ENCODE measurements around the gene UBE2V1. TPM values are rescaled to one million over a fixed set of nuclear protein-coding genes. Genes with fewer than 3 reads are reported as not detected.
"Not testable (repeated sequence)": the region's sequence is repeated elsewhere in the genome, so short reads cannot be mapped to it uniquely, and the experiment has no call there.

UBE2V1 gene
- total RNA-seq (158 and 175 TPM in 2 replicates), polyA plus RNA-seq (69.2 and 70.9 TPM in 2 replicates), polyA minus RNA-seq (47.2 and 47.4 TPM in 2 replicates)
- total RNA-seq (2013), result 56.6 TPM

- H3K79me2 ChIP-seq (ENCODE audit: control insufficient read depth, insufficient read depth, low read length), result peaks cover 78% of the 10 kb centered on the region
- TF ChIP-seq CTCF (IDR thresholded peaks at IDR 0.05) (peak; percentile 51), EZH2 (IDR thresholded peaks at IDR 0.05; ENCODE audit: borderline replicate concordance, insufficient read depth, low read depth, low read length, poor library complexity, severe bottlenecking) (no peak)
- peak within 1 kb of the TSS; percentile 91 for H3K9ac ChIP-seq (ENCODE audit: low read length)
- peak within 1 kb of the TSS; percentile 50 to 97 (median 74) for H3K4me3 ChIP-seq (ENCODE audit: control extremely low read depth in 1 of 5, extremely low read depth in 1 of 5, insufficient read depth in 1 of 5, low read depth in 2 of 5, low read length in 4 of 5)
- Mint-ChIP-seq H3K27ac (peak within 1 kb of the TSS; percentile 90), H3K4me1 (peaks cover 80% of the 10 kb centered on the region), H3K27me3 (no peaks in the 10 kb centered on the region), H3K4me3 (peak within 1 kb of the TSS; percentile 88), H3K9me3 (ENCODE audit: insufficient read depth) (no peaks in the 10 kb centered on the region)
- peak within 1 kb of the TSS; percentile 81 to 91 for H3K27ac ChIP-seq (ENCODE audit: low read length in 2 of 2)
- no peaks in the 10 kb centered on the region for H3K9me3 ChIP-seq (ENCODE audit: control extremely low read depth in 1 of 3, control insufficient read depth in 2 of 3, insufficient read depth in 1 of 3, low read length in 2 of 3)
- H3K27me3 ChIP-seq (replicated peaks in 1 of 4; ENCODE audit: control extremely low read depth in 1 of 4, control insufficient read depth in 3 of 4, insufficient read depth in 4 of 4, low read length in 3 of 4), result no peaks in the 10 kb centered on the region
- H4K20me1 ChIP-seq (ENCODE audit: control insufficient read depth, insufficient read depth, low read length, poor library complexity, severe bottlenecking), result peaks cover 50% of the 10 kb centered on the region
- peaks cover 0 to 10% of the 10 kb centered on the region in 2 experiments for H3K36me3 ChIP-seq (replicated peaks in 1 of 2; ENCODE audit: control extremely low read depth in 1 of 2, control insufficient read depth in 1 of 2, extremely low read depth in 1 of 2, insufficient read depth in 2 of 2, low read length in 1 of 2)
- peaks cover 66 to 71% of the 10 kb centered on the region in 2 donors for H3K4me1 ChIP-seq (ENCODE audit: control insufficient read depth in 2 of 2, insufficient read depth in 2 of 2, low read length in 2 of 2)
- DNase-seq, result peak; percentile 95
- POLR2A ChIA-PET, result interaction anchor here (0.5 to 0.6 kb wide), 2 partner anchors 113 to 618 kb away, joined by 4 to 7 read pairs; no protein-coding TSS in a partner anchor
- H2AFZ ChIP-seq (ENCODE audit: insufficient read depth, low read depth, low read length, poor library complexity, severe bottlenecking), result peak within 1 kb of the TSS; percentile 87
- under 1% methylated on average over 56 of the region's 70 CpGs for WGBS (ENCODE audit: insufficient coverage)
- ATAC-seq (ENCODE audit: low read depth), result peak; percentile 80
- intact Hi-C loops (cut with micrococcal nuclease), result loop anchor here (1.0 to 2.0 kb wide), 6 partner anchors 41 to 1066 kb away; partner anchors contain the start of genes CSE1L, PEDS1, PTPN1 and SPATA2
- H3K4me2 ChIP-seq (replicated peaks; ENCODE audit: low read depth, low read length, poor library complexity, severe bottlenecking), result peak within 1 kb of the TSS; percentile 80
- CTCF ChIA-PET, result interaction anchor here (0.8 to 20.7 kb wide), 6 partner anchors 8 to 57 kb away, joined by 3 to 297 read pairs (median 4); partner anchors contain the start of gene PEDS1
These were observed at the start of gene UBE2V1 for GRCh38 chr20:50112512-50113419. Gene UBE2V1, minus strand, starts transcription at chr20:50113150. Its CDS starts 22 bp downstream, at chr20:50113128.

- H3K27ac ChIP-seq (ENCODE audit: low read length in 2 of 2); H3K9me3 ChIP-seq (ENCODE audit: control extremely low read depth in 1 of 3, control insufficient read depth in 2 of 3, insufficient read depth in 1 of 3, low read length in 2 of 3); ATAC-seq (ENCODE audit: low read depth); H3K79me2 ChIP-seq (ENCODE audit: control insufficient read depth, insufficient read depth, low read length); H4K20me1 ChIP-seq (ENCODE audit: control insufficient read depth, insufficient read depth, low read length, poor library complexity, severe bottlenecking); H3K27me3 ChIP-seq (replicated peaks in 1 of 4; ENCODE audit: control extremely low read depth in 1 of 4, control insufficient read depth in 3 of 4, insufficient read depth in 4 of 4, low read length in 3 of 4); H3K4me2 ChIP-seq (replicated peaks; ENCODE audit: low read depth, low read length, poor library complexity, severe bottlenecking); H3K36me3 ChIP-seq (replicated peaks in 1 of 2; ENCODE audit: control extremely low read depth in 1 of 2, control insufficient read depth in 1 of 2, extremely low read depth in 1 of 2, insufficient read depth in 2 of 2, low read length in 1 of 2); DNase-seq; intact Hi-C loops (cut with micrococcal nuclease); H3K4me3 Mint-ChIP-seq; H2AFZ ChIP-seq (ENCODE audit: insufficient read depth, low read depth, low read length, poor library complexity, severe bottlenecking); POLR2A ChIA-PET; H3K9me3 Mint-ChIP-seq (ENCODE audit: insufficient read depth); H3K27ac Mint-ChIP-seq; H3K27me3 Mint-ChIP-seq; H3K9ac ChIP-seq (ENCODE audit: low read length); H3K4me3 ChIP-seq (ENCODE audit: control extremely low read depth in 1 of 5, extremely low read depth in 1 of 5, insufficient read depth in 1 of 5, low read depth in 2 of 5, low read length in 4 of 5): not testable (repeated sequence)
- CTCF ChIA-PET, result interaction anchor here (1.2 kb wide), 1 partner anchor 182 kb away, joined by 3 read pairs; no protein-coding TSS in a partner anchor
- 96% methylated on average over 5 of the region's 7 CpGs for WGBS (ENCODE audit: insufficient coverage)
- H3K4me1 ChIP-seq (ENCODE audit: control insufficient read depth in 2 of 2, insufficient read depth in 2 of 2, low read length in 2 of 2), result peaks cover 9 to 10% of the 10 kb centered on the region in 2 donors
- H3K4me1 Mint-ChIP-seq, result peaks cover 10% of the 10 kb centered on the region
These were observed 48.5 kb upstream of the UBE2V1 start for GRCh38 chr20:50161494-50161893.
